GM19324 (cell line): ENCODE measurements around the gene GBA3.

Experiments used
- ATAC-seq: cut with Tn5 transposase; IDR thresholded peaks from one replicate; pipeline ENCODE4 v1.9.1; 2021; ENCODE audit warnings: mild to moderate bottlenecking, moderate library complexity; ENCODE audit not compliant: unreplicated experiment, low FRiP score

GBA3 gene

GRCh38 chr4:22692736-22693135 is at the start of gene GBA3:
GBA3 (plus strand) TSS chr4:22692937.
- ATAC-seq, result no peak

GRCh38 chr4:22643952-22644351 is 48.8 kb upstream of the GBA3 start:
- ATAC-seq, result no peak

DNA sequence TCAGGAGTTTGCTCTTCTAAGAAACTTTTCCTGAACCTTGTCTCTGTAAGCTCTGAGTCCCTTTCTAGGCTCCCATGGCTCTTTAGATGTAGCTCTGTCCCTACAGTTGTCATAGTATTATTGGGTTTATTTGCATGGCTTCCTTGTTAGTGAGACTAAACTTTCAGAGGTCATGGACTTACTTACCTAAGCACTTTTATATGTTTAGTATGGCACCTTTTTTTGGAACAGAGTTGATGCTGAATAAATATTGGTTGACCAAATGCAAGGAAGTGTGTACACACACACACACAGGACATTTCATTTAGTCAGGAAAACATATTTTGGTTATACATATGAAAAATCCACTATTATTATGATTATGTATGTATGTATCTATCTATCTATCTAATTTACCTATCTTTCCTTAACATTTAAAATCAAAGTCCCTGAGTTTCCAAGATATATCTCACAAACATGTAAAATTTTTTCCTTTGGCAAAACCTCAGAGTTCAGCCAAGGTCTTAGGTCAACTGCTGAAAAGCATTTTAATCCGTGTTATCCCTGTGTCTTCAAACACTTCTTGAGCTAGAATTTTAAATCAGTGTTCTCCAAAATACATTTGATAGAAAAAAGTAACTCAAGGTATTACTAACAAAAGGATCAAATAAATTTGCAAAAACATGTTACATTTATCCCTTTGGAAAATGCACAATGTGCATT is 47.1 kb upstream of the GBA3 start:
- ATAC-seq, result no peak

DNA sequence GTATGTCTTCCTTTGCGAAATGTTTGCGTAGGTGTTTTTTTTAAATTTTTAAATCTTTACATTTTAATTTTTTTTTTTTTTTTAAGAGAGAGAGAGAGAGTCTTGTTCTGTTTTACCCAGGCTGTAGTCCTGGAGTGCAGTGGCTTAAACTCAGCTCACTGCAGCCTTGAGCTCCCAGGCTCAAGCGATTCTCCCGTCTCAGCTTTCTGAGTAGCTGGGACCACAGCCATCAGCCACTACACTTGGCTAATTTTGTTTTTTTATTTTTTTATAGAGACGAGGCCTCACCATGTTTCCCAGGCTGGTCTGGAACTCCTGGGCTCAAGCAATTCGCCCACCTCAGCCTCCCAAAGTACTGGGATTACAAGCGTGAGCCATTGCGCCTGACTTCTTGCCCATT is 43.7 kb upstream of the GBA3 start:
- no peak for ATAC-seq

- ATAC-seq, result no peak
Measured at GRCh38 chr4:22650771-22651170, 42.0 kb upstream of the GBA3 start.

DNA sequence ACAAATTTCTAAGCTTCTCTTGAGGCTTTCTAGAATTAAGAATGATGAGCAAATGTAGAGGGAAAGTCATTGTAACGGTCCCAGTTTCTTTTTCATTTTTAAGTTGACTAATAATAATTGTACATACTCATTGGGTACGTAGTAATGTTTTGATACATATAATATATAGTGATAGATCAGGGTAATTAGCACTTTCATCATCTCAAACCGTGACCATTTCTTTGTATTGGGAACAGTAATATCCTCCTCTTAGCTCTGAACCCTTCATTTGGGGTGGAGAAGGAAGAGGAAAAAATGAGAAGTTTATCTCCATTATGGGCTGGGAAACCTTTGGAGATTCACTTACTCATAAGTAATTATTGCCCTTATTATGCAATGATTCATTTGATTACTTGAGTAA is 39.0 kb upstream of the GBA3 start:
- no peak for ATAC-seq

- no peak for ATAC-seq
Measured at GRCh38 chr4:22661443-22661842, 31.3 kb upstream of the GBA3 start.

- ATAC-seq, result no peak
Measured at GRCh38 chr4:22667332-22667940, 25.3 kb upstream of the GBA3 start.

DNA sequence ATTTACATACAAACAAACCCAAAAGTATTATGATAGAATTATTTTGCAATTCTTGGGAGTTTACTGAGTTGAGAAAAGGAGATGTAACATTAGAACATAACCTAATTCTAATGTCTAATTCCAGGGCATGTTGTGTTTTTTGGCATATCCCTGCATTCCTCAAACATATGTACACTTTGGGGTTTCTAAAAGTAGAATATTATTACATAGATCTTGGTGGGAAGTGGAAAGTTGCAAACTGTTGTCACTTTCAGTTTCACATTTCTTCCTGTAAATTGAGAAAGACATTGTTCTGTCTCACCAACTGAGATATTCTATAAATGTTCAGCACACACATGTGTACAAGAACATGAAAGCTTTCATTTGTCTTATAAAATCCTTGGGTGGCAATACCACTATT is 24.4 kb upstream of the GBA3 start:
- no peak for ATAC-seq

DNA sequence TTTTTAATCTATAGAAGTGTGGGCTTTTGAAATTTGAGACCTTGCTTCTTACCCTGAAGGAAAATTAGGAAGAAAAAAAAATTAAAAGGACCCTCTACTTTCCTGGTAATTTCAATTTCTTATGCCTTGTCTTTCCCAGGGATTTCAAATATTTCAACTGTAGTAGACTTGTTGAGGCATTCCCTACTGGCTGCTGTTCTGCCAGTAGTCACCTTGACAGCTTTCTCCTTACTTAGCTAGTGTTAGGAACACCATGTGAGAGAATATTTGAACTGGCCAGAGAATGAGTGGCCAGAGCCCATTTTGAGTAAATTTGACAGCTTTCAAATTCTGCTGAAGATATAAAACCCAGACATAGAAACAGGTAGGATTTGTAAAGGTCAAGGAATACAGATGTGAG is 24.0 kb upstream of the GBA3 start:
- ATAC-seq, result no peak

- ATAC-seq, result no peak
Measured at GRCh38 chr4:22670956-22671355, 21.8 kb upstream of the GBA3 start.

DNA sequence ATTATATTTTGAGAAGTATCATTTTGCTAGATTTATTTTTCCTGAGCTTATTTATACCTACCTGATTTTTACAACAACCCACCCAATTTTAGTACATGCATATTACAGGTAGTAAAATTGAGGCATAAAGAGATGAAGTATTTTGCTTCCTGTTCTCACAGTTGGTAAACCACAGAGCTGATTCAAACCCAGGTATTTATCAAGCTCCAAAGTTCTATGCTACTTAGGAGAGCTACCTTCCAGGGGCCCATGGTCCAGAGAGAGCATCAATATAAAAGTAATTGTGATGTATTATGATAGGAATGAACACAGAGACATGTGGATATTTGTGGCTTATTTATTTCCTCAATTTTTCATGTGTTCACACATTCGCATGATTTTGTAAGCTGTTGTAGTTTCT is 20.2 kb upstream of the GBA3 start:
- no peak for ATAC-seq

DNA sequence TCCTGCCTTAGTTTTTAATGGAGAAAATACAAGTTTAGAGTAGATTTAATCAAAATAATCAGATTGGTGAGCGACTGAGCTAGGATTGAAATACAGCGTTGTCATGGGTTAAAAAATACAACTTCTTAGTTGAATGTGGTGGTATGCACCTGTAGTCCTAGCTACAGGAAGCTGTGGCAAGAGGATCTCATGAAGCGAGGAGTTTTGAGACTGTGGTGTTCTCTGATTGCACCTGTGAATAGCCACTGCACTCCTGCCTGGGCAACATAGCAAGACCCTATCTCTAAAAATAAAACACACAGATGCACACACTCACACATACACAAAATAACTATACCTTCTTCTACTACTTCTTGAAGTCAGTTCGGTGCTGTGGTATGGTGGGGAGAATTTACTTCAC is 19.8 kb upstream of the GBA3 start:
- ATAC-seq, result no peak

- no peak for ATAC-seq
Measured at GRCh38 chr4:22674700-22675099, 18.0 kb upstream of the GBA3 start.

DNA sequence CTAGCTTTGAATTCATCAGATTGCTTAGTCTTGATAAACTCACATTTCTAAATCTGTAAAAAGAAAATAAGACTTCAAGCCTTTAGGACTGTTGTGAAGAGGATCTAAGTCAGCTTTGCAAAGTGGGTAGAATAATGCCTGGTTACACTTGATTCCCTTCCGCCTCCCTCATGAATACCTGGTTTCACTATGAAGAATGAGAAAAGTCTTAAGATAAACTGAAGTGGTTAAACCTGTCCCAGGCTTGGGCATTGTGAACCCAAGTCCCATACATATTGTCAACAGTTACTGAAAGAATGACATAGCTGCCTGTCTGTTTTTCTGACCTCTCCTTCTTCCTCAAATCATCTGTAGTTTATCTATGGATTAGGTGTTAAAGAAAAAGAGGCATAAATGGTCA is 16.7 kb upstream of the GBA3 start:
- no peak for ATAC-seq

DNA sequence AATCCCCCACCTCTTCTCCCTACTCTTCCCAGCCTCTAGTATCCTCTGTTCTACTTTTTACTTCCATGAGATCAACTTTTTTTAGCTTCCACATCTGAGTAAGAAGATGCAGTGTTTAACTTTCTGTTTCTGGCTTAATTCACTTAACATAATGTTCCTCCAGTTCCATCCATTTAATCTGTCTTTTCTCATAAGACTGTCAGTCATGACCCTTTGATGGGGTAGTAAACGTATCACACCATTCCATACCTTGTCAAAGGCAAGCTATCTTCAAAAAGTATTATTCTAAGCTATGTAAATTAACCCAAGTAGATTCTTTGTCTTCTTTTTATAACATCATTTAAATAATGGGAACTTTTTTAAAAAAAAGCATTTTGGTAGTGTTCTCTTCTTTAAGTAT is 15.0 kb upstream of the GBA3 start:
- ATAC-seq, result no peak

GRCh38 chr4:22678940-22679854 is 13.5 kb upstream of the GBA3 start:
- no peak for ATAC-seq

- ATAC-seq, result no peak
Measured at GRCh38 chr4:22680065-22680642, 12.6 kb upstream of the GBA3 start.

DNA sequence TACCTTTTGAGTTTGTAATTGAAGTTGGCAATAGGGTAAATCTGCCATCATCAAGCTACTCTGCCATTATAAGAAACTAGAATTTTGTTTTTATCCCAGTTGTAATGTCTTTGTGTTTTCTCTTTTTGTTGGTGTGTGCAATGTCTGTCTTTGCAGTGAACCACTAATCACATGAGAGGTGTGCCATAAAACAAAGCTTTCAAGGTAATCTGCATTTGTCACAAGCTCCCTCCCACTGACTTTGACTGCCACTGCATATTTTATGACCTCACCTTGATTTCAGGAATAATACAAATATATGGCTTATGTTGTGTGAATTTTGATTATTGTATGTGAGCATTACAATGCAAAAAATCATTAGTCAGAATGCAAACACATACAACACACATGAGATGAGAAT is 9.0 kb upstream of the GBA3 start:
- ATAC-seq, result no peak

- ATAC-seq, result no peak
Measured at GRCh38 chr4:22686141-22686540, 6.6 kb upstream of the GBA3 start.

GRCh38 chr4:22688236-22688635 is 4.5 kb upstream of the GBA3 start:
- no peak for ATAC-seq
